Smooth muscle cell (in vitro differentiated cells): ENCODE results near the gene RARRES1. TPM values are rescaled to one million over a fixed set of nuclear protein-coding genes. Genes with fewer than 3 reads are reported as not detected.

Experiments used
- DNase-seq: peaks from one replicate; lab custom pipeline; 2025; ENCODE audit not compliant: unreplicated experiment; lab: John Stamatoyannopoulos, UW
- H2AFZ ChIP-seq: fragments of 200-600 bp; sonication (generic); 2 replicates; pipeline ENCODE4 v1.6.0; 2016; ENCODE audit warnings: antibody characterized with exemption, low read depth, mild to moderate bottlenecking
- H3F3A ChIP-seq: fragments of 200-600 bp; sonication (generic); 2 replicates; pipeline ENCODE4 v1.6.0; 2017; ENCODE audit warnings: antibody characterized with exemption, low read depth
- H3K27ac ChIP-seq: fragments of 200-600 bp; sonication (generic); 2 replicates; pipeline ENCODE4 v1.5.1; 2016; ENCODE audit warnings: low read depth, mild to moderate bottlenecking
- H3K27me3 ChIP-seq: fragments of 200-600 bp; sonication (generic); 2 replicates; pipeline ENCODE4 v1.6.1; 2016; ENCODE audit warnings: low read depth, mild to moderate bottlenecking
- H3K36me3 ChIP-seq: fragments of 200-600 bp; sonication (generic); 2 replicates; pipeline ENCODE4 v1.5.1; 2016; ENCODE audit warnings: low read depth
- H3K4me1 ChIP-seq: fragments of 200-600 bp; sonication (generic); 2 replicates; pipeline ENCODE4 v1.5.1; 2016; ENCODE audit warnings: low read depth
- H3K4me2 ChIP-seq: fragments of 200-600 bp; sonication (generic); 2 replicates; pipeline ENCODE4 v1.6.0; 2016; ENCODE audit warnings: mild to moderate bottlenecking
- H3K4me3 ChIP-seq: fragments of 200-600 bp; sonication (generic); 2 replicates; pipeline ENCODE4 v1.5.1; 2016; ENCODE audit warnings: mild to moderate bottlenecking
- H3K79me2 ChIP-seq: fragments of 200-600 bp; sonication (generic); 2 replicates; pipeline ENCODE4 v1.6.0; 2016; ENCODE audit warnings: low read depth, mild to moderate bottlenecking
- H3K9ac ChIP-seq: fragments of 200-600 bp; sonication (generic); 2 replicates; pipeline ENCODE4 v1.6.0; 2016; ENCODE audit warnings: low read depth
- H3K9me3 ChIP-seq: fragments of 200-600 bp; sonication (generic); replicated peaks from 2 replicates; pipeline ENCODE4 v1.5.1; 2016; ENCODE audit warnings: low read depth
- H4K20me1 ChIP-seq: fragments of 200-600 bp; sonication (generic); 2 replicates; pipeline ENCODE4 v1.6.0; 2016; ENCODE audit warnings: low read depth
- WGBS: methylation state at CpG from one replicate; pipeline ENCODE4 v1.1.7; 2016; ENCODE audit warnings: low lambda C conversion rate; 5-methylcytosine and 5-hydroxymethylcytosine counted together
- polyA plus RNA-seq: library from polyadenylated mRNA; unstranded; fragments of >200 nt; fragmentation: Nextera tagmentation; extraction: Ambion mirVana; gene quantifications from 2 replicates; pipeline ENCODE4 v1.2.1, GENCODE V29; 2016
- total RNA-seq: library from RNA; depleted of rRNA; stranded (reverse); fragments of >200 nt; gene quantifications from 2 replicates; pipeline ENCODE4 v1.2.3, GENCODE V29; 2014
- TF ChIP-seq, protein P1 (sequence below): fragments of 200-600 bp; sonication (generic); IDR thresholded peaks from 2 replicates; pipeline ENCODE4 v1.5.1; 2017; ENCODE audit warnings: borderline replicate concordance, mild to moderate bottlenecking, antibody characterized with exemption; ENCODE audit not compliant: insufficient read depth, poor library complexity, severe bottlenecking

Gene RARRES1
- total and polyA plus RNA-seq, 2 experiments from 2014 or later = 6.6 to 15.3 TPM

DNA sequence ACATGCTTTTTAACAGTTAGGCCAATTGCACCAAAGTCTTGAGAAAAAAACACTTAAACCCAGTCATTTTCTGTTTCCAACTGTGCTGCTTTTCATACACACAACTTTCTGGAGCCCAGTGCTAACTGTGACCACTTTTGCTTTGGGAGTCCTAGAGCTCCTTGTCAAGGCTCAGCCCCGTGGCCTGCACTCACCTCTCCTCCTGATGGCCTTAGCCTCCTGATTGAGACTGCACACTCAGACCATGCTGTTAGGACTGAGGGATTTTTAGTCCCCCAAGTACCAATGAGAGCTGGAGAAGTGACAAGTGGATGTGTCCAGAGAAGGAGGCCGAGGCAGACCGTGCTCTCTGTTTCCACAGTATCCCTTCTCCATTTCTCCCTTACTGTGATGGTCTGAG lies 15.2 kb upstream of the RARRES1 start:
- Histone ChIP-seq H3K4me1 (no peaks in the 10 kb centered on the region), H3K79me2 (no peaks in the 10 kb centered on the region), H3F3A (no peaks in the 10 kb centered on the region), H3K9me3 (no peaks in the 10 kb centered on the region), H3K4me3 (no peak overlapping the region), H3K36me3 (no peaks in the 10 kb centered on the region), H2AFZ (no peak overlapping the region), H3K27ac (peak overlapping the region; percentile 14), H3K27me3 (no peaks in the 10 kb centered on the region), H4K20me1 (no peaks in the 10 kb centered on the region), H3K9ac (no peak overlapping the region), H3K4me2 (no peak overlapping the region)
- DNase-seq = no peak
- TF ChIP-seq, protein P1, sequence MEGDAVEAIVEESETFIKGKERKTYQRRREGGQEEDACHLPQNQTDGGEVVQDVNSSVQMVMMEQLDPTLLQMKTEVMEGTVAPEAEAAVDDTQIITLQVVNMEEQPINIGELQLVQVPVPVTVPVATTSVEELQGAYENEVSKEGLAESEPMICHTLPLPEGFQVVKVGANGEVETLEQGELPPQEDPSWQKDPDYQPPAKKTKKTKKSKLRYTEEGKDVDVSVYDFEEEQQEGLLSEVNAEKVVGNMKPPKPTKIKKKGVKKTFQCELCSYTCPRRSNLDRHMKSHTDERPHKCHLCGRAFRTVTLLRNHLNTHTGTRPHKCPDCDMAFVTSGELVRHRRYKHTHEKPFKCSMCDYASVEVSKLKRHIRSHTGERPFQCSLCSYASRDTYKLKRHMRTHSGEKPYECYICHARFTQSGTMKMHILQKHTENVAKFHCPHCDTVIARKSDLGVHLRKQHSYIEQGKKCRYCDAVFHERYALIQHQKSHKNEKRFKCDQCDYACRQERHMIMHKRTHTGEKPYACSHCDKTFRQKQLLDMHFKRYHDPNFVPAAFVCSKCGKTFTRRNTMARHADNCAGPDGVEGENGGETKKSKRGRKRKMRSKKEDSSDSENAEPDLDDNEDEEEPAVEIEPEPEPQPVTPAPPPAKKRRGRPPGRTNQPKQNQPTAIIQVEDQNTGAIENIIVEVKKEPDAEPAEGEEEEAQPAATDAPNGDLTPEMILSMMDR = no peak
- WGBS = 99% methylated on average over 3 of the region's 3 CpGs

DNA sequence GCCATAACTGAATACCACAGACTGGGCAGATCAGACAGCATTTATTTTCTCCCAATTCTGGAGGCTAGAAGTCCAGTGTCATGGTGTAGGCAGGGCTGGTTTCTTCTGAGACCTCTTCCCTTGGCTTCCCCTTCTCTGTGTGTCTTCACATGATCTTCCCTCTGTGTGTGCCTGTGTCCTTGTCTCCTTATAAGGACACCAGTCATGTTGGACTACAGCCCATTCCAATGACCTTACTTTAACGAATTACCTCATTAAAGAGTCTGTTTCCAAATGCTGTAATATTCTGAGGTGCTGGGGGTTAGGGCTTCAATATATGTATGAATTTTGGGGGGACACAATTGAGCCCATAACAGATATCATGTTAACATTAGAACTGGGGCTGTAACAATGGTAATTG lies 13.3 kb upstream of the RARRES1 start:
- no peaks in the 10 kb centered on the region for H4K20me1 ChIP-seq
- 100% methylated on average over 1 of the region's 1 CpG for WGBS
- H2AFZ ChIP-seq = no peak overlapping the region
- no peak overlapping the region for H3K9ac ChIP-seq
- TF ChIP-seq, protein P1 = no peak
- H3K4me1 ChIP-seq = no peaks in the 10 kb centered on the region
- no peak overlapping the region for H3K4me3 ChIP-seq
- DNase-seq = no peak
- no peaks in the 10 kb centered on the region for H3K36me3 ChIP-seq
- H3K79me2 ChIP-seq = no peaks in the 10 kb centered on the region
- H3K9me3 ChIP-seq = no peaks in the 10 kb centered on the region
- H3K27me3 ChIP-seq = no peaks in the 10 kb centered on the region
- no peaks in the 10 kb centered on the region for H3F3A ChIP-seq
- no peak overlapping the region for H3K4me2 ChIP-seq
- H3K27ac ChIP-seq = no peak overlapping the region

DNA sequence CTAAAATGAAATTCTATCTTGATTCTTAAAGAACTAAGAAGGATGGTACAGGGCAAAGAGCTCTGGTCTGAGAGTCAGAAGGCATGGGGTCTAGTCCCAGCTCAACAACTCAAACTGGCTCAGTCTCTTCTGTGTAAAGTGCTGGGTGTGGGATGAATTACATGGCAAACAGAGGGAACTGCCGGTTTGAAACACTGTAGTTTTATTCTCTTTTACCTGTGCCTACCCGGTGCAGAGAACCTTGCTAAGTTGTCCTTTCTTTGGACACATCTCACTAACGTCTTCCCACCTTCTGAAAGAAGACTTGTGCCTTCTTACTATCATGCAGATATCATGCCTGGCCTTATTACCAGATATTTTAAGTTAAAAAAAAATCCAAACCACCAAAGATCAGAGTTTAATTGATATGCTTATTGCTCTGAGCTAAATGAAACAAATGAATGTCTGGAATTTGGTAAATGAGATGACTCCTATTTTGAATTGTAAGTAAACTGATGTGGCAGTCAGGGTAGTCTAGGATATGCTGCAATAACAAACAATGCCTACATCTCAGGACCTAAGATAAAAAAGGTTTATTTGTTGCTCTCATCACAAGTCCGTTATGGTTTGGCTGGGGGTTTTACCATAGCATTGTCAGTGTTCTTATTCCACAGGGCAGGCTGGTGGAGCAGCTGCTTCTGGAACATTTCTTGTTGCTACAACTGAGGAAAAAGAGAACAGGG lies 12.5 kb upstream of the RARRES1 start:
- Histone ChIP-seq H3K4me1 (no peaks in the 10 kb centered on the region), H3F3A (no peaks in the 10 kb centered on the region), H3K79me2 (no peaks in the 10 kb centered on the region), H3K36me3 (no peaks in the 10 kb centered on the region), H3K4me3 (no peak overlapping the region), H3K9me3 (no peaks in the 10 kb centered on the region), H4K20me1 (no peaks in the 10 kb centered on the region), H3K4me2 (no peak overlapping the region), H3K27ac (no peak overlapping the region), H3K9ac (no peak overlapping the region), H3K27me3 (no peaks in the 10 kb centered on the region), H2AFZ (no peak overlapping the region)
- no peak for DNase-seq
- 96% methylated on average over 4 of the region's 4 CpGs for WGBS
- TF ChIP-seq, protein P1 = no peak
